ENCODE results near the gene SPECC1. TPM values are rescaled to one million over a fixed set of nuclear protein-coding genes. Genes with fewer than 3 reads are reported as not detected.

Gene SPECC1
- total RNA-seq, 2 donors from 2014 or later: 53.5 to 78.3 TPM

DNA sequence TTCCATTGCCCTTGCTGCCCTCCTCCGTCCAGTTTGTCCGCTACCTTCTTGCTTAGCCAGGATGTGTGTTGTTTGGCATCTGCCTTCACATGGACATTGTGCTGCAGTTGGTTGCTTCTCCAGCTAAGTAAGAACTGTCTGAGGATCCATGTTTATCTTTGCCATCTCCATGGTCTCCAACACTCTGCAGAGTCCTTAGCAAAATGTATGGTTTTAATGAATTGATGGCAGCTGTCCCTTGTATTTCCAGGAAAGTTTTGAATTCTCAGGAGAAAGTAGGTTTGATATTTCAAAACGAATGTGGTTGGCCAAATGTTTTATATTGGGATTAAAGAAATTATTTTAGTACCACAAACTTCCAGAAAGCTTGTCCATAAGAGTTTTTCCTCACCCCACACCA, 160.9 kb downstream of the SPECC1 start:
- intact Hi-C loops (cut with DNase I): no loop called here
- no peak overlapping the region for H3K27ac ChIP-seq
- no peaks in the 10 kb centered on the region for H3K36me3 ChIP-seq
- no peak overlapping the region for H3K4me3 ChIP-seq
- H3K9me3 ChIP-seq: no peaks in the 10 kb centered on the region
- no peak for DNase-seq
- H3K27me3 ChIP-seq: no peaks in the 10 kb centered on the region
- H3K9ac ChIP-seq (ENCODE audit: low read depth in 2 of 2, low read length in 2 of 2): no peak overlapping the region
- TF ChIP-seq, protein P1, sequence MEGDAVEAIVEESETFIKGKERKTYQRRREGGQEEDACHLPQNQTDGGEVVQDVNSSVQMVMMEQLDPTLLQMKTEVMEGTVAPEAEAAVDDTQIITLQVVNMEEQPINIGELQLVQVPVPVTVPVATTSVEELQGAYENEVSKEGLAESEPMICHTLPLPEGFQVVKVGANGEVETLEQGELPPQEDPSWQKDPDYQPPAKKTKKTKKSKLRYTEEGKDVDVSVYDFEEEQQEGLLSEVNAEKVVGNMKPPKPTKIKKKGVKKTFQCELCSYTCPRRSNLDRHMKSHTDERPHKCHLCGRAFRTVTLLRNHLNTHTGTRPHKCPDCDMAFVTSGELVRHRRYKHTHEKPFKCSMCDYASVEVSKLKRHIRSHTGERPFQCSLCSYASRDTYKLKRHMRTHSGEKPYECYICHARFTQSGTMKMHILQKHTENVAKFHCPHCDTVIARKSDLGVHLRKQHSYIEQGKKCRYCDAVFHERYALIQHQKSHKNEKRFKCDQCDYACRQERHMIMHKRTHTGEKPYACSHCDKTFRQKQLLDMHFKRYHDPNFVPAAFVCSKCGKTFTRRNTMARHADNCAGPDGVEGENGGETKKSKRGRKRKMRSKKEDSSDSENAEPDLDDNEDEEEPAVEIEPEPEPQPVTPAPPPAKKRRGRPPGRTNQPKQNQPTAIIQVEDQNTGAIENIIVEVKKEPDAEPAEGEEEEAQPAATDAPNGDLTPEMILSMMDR (IDR thresholded peaks at IDR 0.05): no peak
- H3K4me1 ChIP-seq: no peaks in the 10 kb centered on the region

- Histone ChIP-seq H3K9me3 (no peaks in the 10 kb centered on the region), H3K4me1 (no peaks in the 10 kb centered on the region), H3K9ac (ENCODE audit: low read depth in 2 of 2, low read length in 2 of 2) (no peak overlapping the region), H3K4me3 (no peak overlapping the region), H3K27ac (no peak overlapping the region), H3K27me3 (no peaks in the 10 kb centered on the region), H3K36me3 (no peaks in the 10 kb centered on the region)
- intact Hi-C loops (cut with DNase I): no loop called here
- TF ChIP-seq, protein P1 (IDR thresholded peaks at IDR 0.05): no peak
- no peak for DNase-seq
Observed at GRCh38 chr17:20171741-20172365, 162.7 kb downstream of the SPECC1 start.

GRCh38 chr17:20172376-20172775, 163.2 kb downstream of the SPECC1 start:
- Histone ChIP-seq H3K9ac (ENCODE audit: low read depth in 2 of 2, low read length in 2 of 2) (no peak overlapping the region), H3K4me1 (no peaks in the 10 kb centered on the region), H3K9me3 (no peaks in the 10 kb centered on the region), H3K36me3 (no peaks in the 10 kb centered on the region), H3K27me3 (no peaks in the 10 kb centered on the region), H3K4me3 (no peak overlapping the region), H3K27ac (no peak overlapping the region)
- no peak for DNase-seq
- intact Hi-C loops (cut with DNase I): no loop called here
- TF ChIP-seq, protein P1 (IDR thresholded peaks at IDR 0.05): no peak

GRCh38 chr17:20173091-20173490, 163.9 kb downstream of the SPECC1 start:
- Histone ChIP-seq H3K27me3 (no peaks in the 10 kb centered on the region), H3K36me3 (no peaks in the 10 kb centered on the region), H3K4me1 (no peaks in the 10 kb centered on the region), H3K9ac (ENCODE audit: low read depth in 2 of 2, low read length in 2 of 2) (no peak overlapping the region), H3K9me3 (no peaks in the 10 kb centered on the region), H3K27ac (no peak overlapping the region), H3K4me3 (no peak overlapping the region)
- no peak for DNase-seq
- intact Hi-C loops (cut with DNase I): no loop called here
- TF ChIP-seq, protein P1 (IDR thresholded peaks at IDR 0.05): no peak

DNA sequence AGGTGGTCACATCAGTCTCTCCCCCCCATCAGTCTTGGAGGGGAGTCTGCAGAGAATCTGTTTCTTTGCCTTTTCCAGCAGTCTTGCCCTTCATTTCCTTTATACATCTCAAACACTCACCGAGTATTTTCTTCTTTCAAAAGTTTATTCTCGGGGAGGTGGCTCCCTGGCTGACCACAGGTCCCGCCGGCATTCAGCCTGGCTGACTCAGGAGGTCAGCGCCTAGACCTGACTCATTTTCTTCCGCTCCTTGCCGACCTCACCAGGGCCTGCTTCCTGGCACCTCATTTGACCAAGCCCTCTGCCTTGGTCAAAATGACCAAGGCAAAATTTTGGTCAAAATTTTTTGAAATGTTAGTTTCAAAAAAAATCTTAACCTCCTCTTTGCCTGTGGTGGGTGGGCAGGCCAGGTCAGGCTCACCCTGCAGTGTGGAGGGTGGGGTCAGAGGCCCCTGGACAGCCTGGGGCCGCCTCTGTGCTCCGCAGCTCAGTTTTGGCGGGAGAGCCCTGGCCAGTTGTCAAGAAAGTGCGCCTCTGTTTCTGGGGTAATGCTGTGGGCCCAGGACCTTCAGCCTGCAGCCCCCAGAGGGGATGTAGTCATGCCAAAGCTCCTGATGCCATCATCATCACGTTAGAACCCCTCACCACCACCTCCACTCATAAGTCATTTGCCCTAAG, 165.6 kb downstream of the SPECC1 start:
- no peak overlapping the region for H3K4me3 ChIP-seq
- no peak for DNase-seq
- no peak overlapping the region for H3K27ac ChIP-seq
- H3K4me1 ChIP-seq: no peaks in the 10 kb centered on the region
- H3K9ac ChIP-seq (ENCODE audit: low read depth in 2 of 2, low read length in 2 of 2): no peak overlapping the region
- TF ChIP-seq, protein P1 (IDR thresholded peaks at IDR 0.05): no peak
- no peaks in the 10 kb centered on the region for H3K27me3 ChIP-seq
- no peaks in the 10 kb centered on the region for H3K9me3 ChIP-seq
- intact Hi-C loops (cut with DNase I): no loop called here
- H3K36me3 ChIP-seq: no peaks in the 10 kb centered on the region
